ENCODE measurements around the gene CDC123. TPM values are rescaled to one million over a fixed set of nuclear protein-coding genes. Genes with fewer than 3 reads are reported as not detected.
A peak's percentile ranks its signal among the peaks of the same experiment; 100 is the strongest.

CDC123 gene
- polyA plus RNA-seq, 1 donor (not counting 4 experiments of a cell fraction or from before 2014, with no cell fraction given): 146 TPM

- no peak overlapping the region for H3K4me3 ChIP-seq (ENCODE audit: control insufficient read depth in 2 of 3, extremely low read depth in 1 of 3, insufficient read depth in 2 of 3, low read depth in 1 of 3, low read length in 3 of 3)
- H3K9me3 ChIP-seq (ENCODE audit: control insufficient read depth, low read depth, low read length): no peaks in the 10 kb centered on the region
- H3K27ac ChIP-seq (ENCODE audit: control insufficient read depth, insufficient read depth, low read length): no peak overlapping the region
- peaks cover 0 to 2% of the 10 kb centered on the region in 2 experiments for H3K36me3 ChIP-seq (ENCODE audit: control insufficient read depth in 2 of 2, extremely low read depth in 1 of 2, insufficient read depth in 2 of 2, low read length in 2 of 2)
- no peaks in the 10 kb centered on the region for H3K79me2 ChIP-seq (ENCODE audit: control insufficient read depth, insufficient read depth, low read length)
- H4K20me1 ChIP-seq (ENCODE audit: control insufficient read depth, extremely low read depth, insufficient read depth, low read length): no peaks in the 10 kb centered on the region
- TF ChIP-seq EZH2 (IDR thresholded peaks at IDR 0.05; ENCODE audit: low read length): no peak
- TF ChIP-seq, protein P1, sequence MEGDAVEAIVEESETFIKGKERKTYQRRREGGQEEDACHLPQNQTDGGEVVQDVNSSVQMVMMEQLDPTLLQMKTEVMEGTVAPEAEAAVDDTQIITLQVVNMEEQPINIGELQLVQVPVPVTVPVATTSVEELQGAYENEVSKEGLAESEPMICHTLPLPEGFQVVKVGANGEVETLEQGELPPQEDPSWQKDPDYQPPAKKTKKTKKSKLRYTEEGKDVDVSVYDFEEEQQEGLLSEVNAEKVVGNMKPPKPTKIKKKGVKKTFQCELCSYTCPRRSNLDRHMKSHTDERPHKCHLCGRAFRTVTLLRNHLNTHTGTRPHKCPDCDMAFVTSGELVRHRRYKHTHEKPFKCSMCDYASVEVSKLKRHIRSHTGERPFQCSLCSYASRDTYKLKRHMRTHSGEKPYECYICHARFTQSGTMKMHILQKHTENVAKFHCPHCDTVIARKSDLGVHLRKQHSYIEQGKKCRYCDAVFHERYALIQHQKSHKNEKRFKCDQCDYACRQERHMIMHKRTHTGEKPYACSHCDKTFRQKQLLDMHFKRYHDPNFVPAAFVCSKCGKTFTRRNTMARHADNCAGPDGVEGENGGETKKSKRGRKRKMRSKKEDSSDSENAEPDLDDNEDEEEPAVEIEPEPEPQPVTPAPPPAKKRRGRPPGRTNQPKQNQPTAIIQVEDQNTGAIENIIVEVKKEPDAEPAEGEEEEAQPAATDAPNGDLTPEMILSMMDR (optimal IDR thresholded peaks at IDR 0.05 in 1 of 3, IDR thresholded peaks at IDR 0.05 in 1 of 3, conservative IDR thresholded peaks at IDR 0.05 in 1 of 3; ENCODE audit: extremely low read depth in 1 of 3, insufficient read depth in 2 of 3, low read length in 3 of 3): peak; percentile 22 to 47 (median 29)
- H3K4me2 ChIP-seq (ENCODE audit: control insufficient read depth, extremely low read depth, insufficient read depth, low read depth, low read length): no peak overlapping the region
- H3K4me1 ChIP-seq (ENCODE audit: control insufficient read depth, extremely low read depth, insufficient read depth, low read length): no peaks in the 10 kb centered on the region
- H3K9me1 ChIP-seq (ENCODE audit: control insufficient read depth, extremely low read depth, insufficient read depth, low read length): no peaks in the 10 kb centered on the region
- H2AFZ ChIP-seq (ENCODE audit: control insufficient read depth, low read length): no peak overlapping the region
- no peaks in the 10 kb centered on the region for H3K27me3 ChIP-seq (ENCODE audit: control insufficient read depth, extremely low read depth, insufficient read depth, low read length)
- DNase-seq (ENCODE audit: low read depth, low spot score) (no peak), FAIRE-seq (no peak)
- H3K9ac ChIP-seq (ENCODE audit: control insufficient read depth, extremely low read depth, insufficient read depth, low read length): no peak overlapping the region
- dilution Hi-C loops (cut with MboI; ENCODE audit: extremely low pct_ligation_motif_present, low sequenced_read_pairs): no loop called here
Measured at GRCh38 chr10:12252882-12253546, 57.0 kb downstream of the CDC123 start.

DNA sequence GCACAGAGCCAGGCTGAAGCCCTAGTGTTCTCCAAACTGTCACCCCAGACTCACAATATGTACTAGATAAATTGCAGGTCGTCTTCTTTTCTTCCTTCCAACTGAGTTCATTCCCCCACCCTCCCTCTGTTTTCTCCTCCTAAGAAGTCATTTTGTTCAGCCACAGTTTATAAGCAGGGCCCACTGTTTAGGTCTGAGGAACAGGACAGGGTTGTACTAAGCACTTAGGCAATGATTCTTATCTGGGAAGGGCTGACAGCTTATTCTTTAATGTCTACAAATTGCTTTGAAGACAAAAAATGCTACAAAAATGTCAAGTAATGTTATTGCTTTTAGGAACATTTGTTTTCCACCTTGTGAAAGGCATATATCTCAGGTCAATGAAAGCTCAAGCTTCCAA, 59.1 kb downstream of the CDC123 start:
- no peak overlapping the region for H3K4me3 ChIP-seq (ENCODE audit: control insufficient read depth in 2 of 3, extremely low read depth in 1 of 3, insufficient read depth in 2 of 3, low read depth in 1 of 3, low read length in 3 of 3)
- H2AFZ ChIP-seq (ENCODE audit: control insufficient read depth, low read length): no peak overlapping the region
- no peak overlapping the region for H3K9ac ChIP-seq (ENCODE audit: control insufficient read depth, extremely low read depth, insufficient read depth, low read length)
- no peaks in the 10 kb centered on the region for H3K27me3 ChIP-seq (ENCODE audit: control insufficient read depth, extremely low read depth, insufficient read depth, low read length)
- DNase-seq (ENCODE audit: low read depth, low spot score) (no peak), FAIRE-seq (no peak)
- dilution Hi-C loops (cut with MboI; ENCODE audit: extremely low pct_ligation_motif_present, low sequenced_read_pairs): no loop called here
- H3K27ac ChIP-seq (ENCODE audit: control insufficient read depth, insufficient read depth, low read length): no peak overlapping the region
- no peaks in the 10 kb centered on the region for H4K20me1 ChIP-seq (ENCODE audit: control insufficient read depth, extremely low read depth, insufficient read depth, low read length)
- TF ChIP-seq EZH2 (IDR thresholded peaks at IDR 0.05; ENCODE audit: low read length): no peak
- TF ChIP-seq, protein P1 (optimal IDR thresholded peaks at IDR 0.05 in 1 of 3, IDR thresholded peaks at IDR 0.05 in 1 of 3, conservative IDR thresholded peaks at IDR 0.05 in 1 of 3; ENCODE audit: extremely low read depth in 1 of 3, insufficient read depth in 2 of 3, low read length in 3 of 3): no peak
- no peaks in the 10 kb centered on the region for H3K9me1 ChIP-seq (ENCODE audit: control insufficient read depth, extremely low read depth, insufficient read depth, low read length)
- H3K79me2 ChIP-seq (ENCODE audit: control insufficient read depth, insufficient read depth, low read length): no peaks in the 10 kb centered on the region
- H3K9me3 ChIP-seq (ENCODE audit: control insufficient read depth, low read depth, low read length): no peaks in the 10 kb centered on the region
- no peaks in the 10 kb centered on the region for H3K4me1 ChIP-seq (ENCODE audit: control insufficient read depth, extremely low read depth, insufficient read depth, low read length)
- peaks cover 0 to 2% of the 10 kb centered on the region in 2 experiments for H3K36me3 ChIP-seq (ENCODE audit: control insufficient read depth in 2 of 2, extremely low read depth in 1 of 2, insufficient read depth in 2 of 2, low read length in 2 of 2)
- H3K4me2 ChIP-seq (ENCODE audit: control insufficient read depth, extremely low read depth, insufficient read depth, low read depth, low read length): no peak overlapping the region

Measured in keratinocyte (primary cell).